Measurements from ENCODE around the gene TFB2M.

The TFB2M gene

GRCh38 chr1:246503341-246503740, 62.7 kb downstream of the TFB2M start:
- no peak for TF ChIP-seq CTCF (IDR thresholded peaks at IDR 0.05; ENCODE audit: extremely low read depth, missing control alignments)
- no peak for DNase-seq (ENCODE audit: low spot score)

- peak; percentile 13 for TF ChIP-seq CTCF (IDR thresholded peaks at IDR 0.05; ENCODE audit: extremely low read depth, missing control alignments)
- DNase-seq (ENCODE audit: low spot score), result peak; percentile 71
These were observed 68.6 kb downstream of the TFB2M start for GRCh38 chr1:246497331-246497915.

GRCh38 chr1:246492611-246493245, 73.3 kb downstream of the TFB2M start:
- DNase-seq (ENCODE audit: low spot score), result peak; percentile 51
- peak; percentile 54 for TF ChIP-seq CTCF (IDR thresholded peaks at IDR 0.05; ENCODE audit: extremely low read depth, missing control alignments)

- DNase-seq (ENCODE audit: low spot score), result no peak
- TF ChIP-seq CTCF (IDR thresholded peaks at IDR 0.05; ENCODE audit: extremely low read depth, missing control alignments), result no peak
These were observed 74.5 kb downstream of the TFB2M start for GRCh38 chr1:246491551-246492053.
